NCI-H2196 treated with DMSO at 0.1 percent for 48 hours (cell line): ENCODE data around the gene PPARD.
A peak's percentile ranks its signal among the peaks of the same experiment; 100 is the strongest.

ENCODE experiments used
- DNase-seq: peaks from one replicate; lab custom pipeline; 2025; ENCODE audit not compliant: unreplicated experiment; lab: John Stamatoyannopoulos, UW

The PPARD gene

DNA sequence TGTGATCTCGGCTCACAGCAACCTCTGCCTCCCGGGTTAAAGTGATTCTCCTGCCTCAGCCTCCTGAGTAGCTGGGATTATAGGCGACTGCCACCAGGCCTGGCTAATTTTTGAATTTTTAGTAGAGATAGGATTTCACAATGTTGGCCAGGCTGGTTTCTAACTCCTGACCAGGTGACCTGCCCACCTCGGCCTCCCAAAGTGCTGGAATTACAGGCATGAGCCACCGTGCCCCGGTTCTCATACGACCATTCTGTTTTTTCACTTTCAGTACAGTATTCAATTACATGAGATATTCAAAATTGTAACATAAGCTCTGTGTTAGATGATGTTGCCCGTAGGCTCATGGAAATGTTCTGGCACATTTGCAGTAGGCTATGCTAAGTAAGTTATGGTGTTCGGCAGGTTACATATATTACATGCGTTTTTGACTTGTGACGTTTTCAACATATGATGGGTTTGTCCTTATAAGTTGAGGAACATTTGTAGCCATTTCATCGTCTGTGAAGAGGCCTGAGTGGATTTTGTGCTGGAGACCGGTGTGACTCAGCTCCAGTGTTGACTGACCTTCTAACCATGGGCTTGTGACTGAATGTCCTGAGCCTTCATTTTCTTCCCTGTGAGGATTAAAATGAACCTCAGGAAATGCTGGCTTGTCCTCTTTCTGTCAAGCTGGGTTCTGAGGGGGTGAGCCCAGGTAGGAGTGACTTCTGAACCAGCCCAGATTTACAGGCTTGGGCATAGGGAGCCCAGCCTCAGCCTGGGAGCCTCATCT is 12.2 kb downstream of the PPARD start:
- DNase-seq, result no peak

DNA sequence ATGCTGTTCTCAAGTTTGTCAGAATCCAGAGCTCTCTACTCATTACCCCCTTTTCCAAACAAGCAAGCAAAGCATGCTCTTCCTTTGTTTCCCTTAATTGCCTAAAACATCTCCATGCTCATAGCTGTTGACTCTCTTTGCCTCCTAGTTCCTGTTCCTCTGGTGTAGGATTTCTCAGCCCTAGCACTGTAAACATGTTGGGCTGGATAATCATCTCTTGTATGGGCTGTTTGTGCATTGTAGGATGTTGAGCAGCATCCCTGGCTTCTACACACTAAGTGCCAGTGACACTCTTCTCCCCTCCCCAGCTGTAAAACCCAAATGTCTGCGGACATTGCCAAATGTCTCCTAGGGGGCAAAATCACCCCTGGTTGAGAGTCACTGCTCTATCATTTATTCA is 14.0 kb downstream of the PPARD start:
- DNase-seq, result no peak

DNA sequence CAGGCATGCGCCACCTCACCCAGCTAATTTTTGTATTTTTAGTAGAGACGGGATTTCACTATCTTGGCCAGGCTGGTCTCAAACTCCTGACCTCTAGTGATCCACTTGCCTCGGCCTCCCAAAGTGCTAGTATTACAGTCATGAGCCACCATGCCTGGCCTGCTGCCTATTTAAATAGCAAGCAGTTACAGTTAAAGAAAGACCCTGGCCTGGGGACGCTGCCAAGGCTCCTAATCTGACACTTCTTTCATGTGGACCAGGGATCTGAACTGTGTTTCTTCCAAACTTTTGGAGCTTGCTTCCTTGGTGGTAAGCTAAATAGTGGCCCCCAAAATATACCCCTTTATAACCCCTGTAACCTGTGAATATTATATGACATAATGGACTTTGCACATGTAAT is 15.3 kb downstream of the PPARD start:
- DNase-seq, result no peak

DNA sequence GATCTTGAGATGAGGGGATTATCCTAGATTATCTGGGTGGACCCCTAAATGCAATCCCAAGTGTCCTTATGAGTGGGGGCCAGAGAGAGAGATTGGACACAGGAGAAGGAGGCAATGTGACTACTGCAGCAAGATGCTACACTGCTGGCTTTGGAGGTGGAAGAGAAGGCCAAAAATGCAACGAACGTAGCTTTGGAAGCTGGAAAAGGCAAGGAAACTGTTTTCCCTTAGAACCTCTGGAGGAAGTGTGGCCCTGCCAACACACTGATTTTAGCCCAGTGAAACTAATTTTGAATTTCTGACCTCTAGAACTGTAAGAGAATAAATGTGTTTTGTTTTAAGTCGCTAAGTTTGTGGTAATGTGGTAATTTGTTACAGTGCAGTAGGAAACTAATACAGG is 15.7 kb downstream of the PPARD start:
- no peak for DNase-seq

DNA sequence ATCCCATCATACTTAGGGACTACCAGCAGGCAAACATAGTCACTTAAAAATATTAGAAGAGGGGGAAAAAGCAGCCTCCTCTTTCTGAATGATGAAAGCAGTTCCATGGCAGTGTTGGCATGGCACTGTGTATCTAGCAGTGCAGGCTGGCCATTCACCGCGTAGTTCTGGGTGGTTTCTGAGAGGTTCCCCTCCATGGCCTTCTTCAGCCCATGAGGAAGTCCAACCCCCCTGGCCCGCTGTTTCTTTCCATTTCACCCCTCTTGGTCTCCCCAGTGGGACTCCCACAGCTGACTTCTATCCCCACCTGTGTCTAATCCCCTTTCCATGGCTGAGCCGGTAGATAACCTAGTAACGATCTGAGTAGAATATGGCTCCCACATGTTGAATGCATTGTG is 17.0 kb downstream of the PPARD start:
- DNase-seq, result no peak

DNA sequence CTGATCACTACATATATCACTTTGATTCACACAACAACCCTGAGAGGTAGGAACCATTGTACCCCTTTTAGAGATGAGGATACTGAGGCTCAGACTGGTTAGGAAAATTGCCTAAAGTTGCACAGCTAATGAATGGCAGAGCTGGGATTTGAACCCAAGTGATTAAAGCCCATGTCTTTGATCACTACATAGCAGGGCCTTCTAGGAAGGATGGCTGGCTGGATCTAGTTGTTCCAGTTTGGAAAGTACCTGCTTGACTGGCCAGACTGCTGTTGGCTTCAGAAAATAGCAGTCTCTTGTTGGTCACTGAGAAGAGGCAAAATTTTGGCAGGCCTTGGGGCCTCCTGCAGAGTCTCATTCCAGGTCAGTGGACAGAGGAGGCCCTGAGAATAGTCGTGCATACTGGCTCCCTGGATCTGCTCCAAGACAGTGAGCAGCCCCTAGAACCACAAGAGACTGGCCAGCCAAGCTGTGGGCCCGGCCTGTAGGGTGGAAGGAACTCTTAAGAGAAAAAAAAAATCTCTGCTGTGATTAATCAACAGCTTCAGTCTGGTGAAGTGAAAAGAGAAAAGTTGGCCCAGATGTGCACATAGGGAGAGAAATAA is 17.5 kb downstream of the PPARD start:
- peak; percentile 60 for DNase-seq

DNA sequence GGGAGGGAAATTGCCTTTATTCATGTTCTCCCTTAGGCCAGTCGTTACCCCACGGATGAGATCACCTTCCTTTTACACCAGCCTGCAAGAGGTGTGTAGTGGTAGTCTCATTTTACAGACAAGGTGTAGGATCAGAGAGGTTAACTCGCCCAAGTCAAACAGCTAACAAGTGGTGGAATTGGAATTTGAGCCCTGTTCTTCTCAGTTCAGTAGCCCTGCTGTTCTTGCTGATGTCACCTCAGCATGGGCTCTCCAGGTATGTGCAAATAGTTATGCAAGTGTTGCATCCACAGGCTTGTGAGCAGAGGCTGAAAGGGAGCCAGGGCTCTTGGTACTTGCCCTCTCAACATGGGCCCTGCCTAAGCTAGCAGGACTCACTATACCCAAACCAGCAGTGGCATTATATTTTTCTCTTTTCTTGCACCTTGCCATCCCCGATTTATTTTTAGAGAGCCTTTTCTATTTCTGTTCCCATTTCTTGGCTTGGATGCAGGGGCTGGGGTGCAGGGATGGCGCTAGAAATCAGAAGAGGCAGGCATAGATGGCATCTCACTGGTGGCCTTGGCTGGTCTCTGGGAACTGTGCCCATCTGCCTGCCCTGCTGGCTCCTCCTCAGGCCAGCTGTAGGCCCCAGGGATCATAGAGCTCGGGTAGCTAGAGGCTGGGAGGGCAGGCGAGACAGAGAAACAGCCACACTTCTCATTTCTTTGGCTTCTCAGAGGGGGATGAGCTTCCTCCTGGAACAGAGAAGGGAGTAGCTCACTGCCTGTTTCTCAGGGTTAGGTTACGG is 18.2 kb downstream of the PPARD start:
- peak; percentile 68 for DNase-seq

DNA sequence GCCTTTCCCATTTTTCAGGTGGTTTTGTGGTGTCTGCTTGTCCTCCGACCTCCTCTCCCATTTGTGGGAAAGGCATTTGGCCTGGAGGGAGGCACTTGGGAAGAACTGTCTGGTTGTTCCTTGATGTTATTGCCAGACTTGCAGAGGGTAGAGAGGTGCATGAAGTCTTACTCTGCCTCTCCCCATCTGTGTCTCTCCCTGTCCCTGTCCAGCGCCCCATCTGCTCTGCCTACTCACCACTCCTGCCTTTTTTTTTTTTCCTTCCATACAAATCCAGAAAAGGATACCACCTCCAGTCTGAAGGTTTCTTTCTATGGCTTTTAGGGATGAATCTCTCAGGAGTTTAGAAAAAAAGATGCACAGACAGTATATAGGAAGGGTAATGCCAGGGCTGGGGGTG is 19.8 kb downstream of the PPARD start:
- no peak for DNase-seq

DNA sequence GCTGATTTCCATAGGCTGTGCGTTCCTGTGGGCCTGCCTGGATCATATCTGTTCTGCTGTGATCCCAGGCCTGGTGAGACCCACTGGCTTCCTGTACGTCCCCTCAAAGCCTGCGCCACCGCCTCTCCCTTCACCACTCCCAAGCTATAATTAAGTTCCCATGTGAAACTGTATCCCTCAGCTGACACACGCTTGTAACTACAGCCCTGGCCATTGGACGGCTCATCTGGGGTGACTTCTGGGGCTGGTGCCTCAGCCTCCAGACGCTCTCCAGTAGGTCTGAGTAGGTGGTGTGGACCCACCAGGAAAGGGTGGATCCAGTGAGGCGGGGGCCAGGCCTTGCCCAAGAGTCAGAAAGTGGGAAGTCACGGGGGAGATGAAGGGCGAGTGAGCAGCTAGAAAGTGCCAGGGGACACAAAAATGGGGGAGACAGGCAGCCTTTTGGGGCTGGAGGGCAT is 21.0 kb downstream of the PPARD start:
- no peak for DNase-seq

DNA sequence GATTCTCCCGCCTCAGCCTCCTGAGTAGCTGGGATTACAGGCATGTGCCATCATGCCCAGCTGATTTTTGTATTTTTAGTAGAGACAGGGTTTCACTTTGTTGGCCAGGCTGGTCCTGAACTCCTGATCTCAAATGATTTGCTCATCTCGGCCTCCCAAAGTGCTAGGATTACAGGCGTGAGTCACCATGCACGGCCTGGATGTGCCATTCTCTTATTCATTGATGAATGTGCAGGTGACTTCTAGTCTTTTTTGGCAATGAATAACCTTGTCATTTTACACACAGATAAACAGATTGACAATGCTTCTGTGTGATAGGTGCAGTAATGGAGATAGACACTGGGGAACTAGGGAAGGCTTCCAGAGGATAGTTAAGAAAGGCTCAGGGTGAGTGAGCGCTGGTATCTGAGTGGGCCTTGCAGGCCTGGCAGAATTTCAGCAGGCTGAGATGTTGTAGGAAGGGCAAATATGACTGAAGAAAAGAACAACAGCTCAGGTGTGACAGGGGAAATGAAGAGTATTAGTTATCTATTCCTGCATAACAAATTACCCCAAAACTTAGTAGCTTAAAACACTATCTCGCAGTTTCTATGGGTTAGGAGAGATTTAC is 23.3 kb downstream of the PPARD start:
- DNase-seq, result no peak

DNA sequence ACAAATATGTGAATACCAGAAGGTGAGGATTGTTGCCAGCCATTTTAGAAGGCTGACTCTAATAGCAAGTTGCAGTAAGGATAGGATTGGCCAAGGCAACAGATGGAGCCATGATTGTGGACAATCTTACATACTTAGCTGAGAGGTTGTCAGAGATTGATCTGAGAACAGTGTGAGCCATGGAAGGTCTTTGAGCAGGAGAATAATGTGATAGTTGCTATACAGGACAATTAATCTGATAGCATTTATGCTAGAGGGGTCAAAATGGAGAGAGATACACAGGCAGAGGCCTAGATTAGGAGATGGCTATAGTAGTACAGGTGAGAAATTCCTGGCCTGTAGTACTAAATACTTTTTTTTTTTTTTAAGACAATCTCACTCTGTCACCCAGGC is 23.8 kb downstream of the PPARD start:
- DNase-seq, result no peak

DNA sequence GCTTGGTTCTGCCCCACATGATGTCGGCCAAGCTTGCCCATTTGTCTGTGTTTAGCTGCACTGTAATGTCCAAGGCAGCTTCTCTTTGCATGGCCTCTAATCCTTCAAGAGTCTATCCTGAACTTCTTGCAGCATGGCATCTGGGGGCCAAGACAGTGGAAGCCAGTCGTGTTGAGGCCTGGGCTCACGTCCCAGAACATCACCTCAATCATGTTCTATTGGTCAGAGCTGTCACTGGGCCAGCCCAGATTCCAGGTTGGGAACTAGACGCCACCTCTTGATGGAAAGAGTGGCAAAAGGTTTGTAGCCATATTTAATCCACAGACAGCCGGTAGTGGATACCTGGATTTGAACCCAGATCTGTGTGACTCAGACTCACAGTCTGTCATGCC is 25.3 kb downstream of the PPARD start:
- no peak for DNase-seq

DNA sequence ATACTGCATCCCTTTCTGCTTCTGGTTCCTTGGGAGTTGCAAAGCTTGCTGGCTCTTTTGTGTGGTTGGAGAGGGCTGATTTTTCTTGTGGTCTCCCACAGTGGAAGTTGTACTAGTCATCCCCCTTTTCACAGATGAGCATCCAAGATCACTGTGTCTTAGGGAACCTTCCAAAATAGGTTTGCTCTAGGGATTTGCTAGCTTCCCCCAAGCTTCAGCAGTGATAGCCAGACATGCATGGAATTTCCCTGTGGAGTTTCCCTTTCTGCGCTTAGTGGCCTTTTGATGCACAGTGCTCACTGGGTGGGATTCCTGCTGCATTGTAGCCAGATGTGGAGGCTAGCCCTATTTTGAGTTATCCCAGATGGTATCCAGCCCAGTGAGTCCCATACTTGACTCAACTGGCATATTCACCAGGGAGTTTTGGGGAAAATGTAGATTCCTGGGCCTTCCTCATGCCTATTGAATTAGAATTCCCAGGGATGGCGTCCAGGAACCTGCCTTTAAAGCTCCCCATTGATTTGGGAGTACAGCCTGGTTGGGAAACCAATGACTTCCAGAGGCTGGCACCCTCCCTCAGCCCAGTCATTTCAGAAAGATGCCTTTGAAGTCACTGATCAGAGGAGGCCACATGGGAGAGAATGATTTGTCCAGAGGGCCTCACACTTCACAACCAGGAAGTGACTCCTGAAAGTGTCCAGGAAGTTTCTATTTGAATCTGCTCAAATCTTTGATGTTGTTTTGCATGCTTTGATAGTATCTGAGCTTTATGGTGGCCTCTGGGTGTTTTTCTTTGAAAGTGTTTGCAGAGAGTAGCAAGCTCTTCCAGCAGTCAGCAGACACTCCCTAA is 25.9 kb downstream of the PPARD start:
- no peak for DNase-seq

DNA sequence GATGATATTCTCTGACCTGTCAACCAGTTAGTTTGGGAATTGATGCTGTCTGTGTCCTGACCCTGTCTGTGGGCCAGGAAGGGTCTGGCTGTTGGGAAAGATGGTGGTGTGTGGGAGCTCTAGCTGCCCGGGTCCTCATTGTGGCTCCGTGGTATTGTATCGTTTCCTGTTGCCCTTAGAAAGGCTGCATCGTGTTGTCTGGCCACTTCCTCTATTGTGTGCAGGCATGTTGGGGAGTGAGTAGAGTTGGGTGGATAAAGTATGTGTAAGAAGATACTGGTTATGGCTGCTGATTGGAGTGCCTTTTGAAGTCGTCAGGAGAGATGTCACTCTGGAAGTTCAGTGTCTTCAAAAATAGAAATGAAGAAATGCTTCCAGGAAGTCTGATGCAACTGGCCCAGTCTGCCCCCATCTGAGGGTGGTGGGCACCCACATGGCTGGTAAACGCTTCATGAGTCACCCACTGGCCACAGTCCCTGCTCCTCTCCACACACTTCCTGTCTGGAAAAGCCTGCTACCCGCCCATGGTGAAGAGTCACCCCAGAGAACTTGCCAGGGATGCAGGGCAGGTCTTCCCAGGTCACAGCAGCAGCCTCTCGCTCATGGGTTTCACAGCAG is 27.9 kb downstream of the PPARD start:
- DNase-seq, result no peak

DNA sequence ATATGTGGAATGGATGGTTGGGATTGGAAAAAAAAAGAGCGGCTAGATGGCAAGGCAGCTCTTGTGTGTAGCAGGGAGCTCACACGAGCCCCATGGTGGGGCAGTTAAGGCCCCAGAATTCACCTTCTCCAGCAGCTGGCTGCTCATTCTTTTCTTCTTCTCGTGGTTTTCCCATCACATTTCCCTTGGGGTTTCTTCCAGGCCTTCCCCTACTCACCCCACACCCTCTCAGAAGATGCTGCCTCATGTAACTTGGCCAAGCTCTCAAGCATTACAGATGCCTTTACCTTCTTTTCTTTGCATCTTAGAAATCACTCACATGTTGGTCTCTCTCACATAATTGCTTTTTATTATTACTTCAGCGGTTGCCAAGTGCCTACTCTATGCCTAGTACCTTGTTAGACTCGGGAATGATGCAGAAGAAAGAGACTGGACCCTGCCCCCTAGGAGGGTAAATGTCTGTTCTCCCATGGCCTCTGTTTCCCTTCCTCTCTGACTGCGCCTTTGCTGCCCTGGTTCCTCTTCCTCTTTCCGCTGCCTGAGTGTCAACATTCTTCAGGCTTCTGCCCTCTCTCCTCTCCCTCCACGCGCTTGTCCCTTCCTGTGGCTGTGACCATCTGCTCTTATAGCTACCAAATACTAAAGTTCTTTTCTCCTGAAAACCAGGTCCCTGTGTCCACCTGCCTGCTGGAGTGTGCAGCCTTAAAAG is 28.6 kb downstream of the PPARD start:
- DNase-seq, result no peak

DNA sequence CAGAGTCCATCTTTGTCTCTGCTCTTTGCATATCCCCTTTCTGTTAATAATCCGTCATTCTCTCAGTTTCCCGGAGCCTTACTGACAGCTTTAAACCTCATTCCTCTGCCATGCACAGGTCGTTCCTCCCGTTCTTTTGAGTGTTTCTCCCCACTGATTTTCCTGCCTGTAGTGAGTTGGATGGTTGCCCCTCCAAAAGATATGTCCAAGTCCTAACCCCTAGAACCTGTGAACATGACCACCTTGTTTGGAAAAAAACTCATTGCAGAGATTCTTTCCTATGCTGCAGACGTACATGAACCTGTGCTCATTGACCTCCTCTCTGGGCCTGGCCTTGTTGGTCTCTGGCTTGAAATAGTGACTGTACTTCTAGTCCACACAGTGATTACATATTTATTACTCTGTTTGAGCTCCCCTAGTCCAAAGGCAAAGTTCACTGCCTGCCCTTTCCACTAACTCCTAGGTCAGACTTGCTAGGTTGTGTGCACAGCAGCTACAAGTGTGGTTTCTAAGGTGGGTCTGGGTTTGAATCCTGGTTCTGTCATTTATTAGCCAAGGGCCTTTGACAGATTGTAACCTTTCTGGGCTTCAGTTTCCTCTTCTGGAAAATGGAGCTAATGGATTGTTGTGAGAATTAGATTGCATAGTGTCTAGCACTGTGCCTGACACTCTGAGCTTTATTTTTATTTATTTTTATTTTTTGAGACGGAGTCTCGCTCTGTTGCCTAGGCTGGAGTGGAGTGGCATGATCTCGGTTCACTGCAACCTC is 29.3 kb downstream of the PPARD start:
- DNase-seq, result no peak

DNA sequence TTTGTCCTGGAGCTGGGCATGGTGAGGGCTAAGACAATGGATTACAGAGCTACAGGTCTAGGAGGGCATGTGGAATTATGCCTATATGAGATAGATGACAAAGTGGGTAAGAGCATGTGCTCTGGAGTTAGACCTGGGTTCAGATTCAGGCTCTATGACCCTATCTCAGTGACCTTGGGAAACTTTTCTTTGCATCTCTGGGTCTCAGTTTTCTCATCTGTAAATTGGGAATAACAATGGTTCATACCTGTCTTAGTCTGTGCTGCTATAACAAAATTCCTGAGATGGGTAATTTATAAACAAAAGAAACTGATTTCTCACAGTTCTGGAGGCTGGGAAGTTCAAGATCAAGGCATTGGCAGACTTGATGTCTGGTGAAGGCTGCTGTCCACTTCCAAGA is 30.3 kb downstream of the PPARD start:
- DNase-seq, result no peak

DNA sequence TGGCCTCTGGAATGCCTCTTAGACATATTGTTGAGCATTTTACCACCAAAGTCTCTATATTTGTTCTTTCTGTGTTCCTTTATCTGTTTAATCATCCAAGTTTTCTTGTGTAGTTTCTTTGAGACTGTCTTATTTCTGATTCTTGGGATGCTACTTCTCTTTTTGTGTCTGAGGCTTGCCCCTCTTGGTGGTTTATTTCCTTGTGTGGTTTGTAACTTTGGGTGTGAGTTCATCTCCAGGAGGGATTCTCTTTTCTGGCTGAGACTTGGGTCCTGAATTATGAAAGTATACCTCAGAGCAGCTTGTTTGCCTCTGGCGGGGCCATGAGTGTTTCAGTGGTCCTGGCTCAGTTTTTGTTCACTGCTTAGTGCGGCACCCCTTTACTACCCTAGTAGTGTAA is 33.9 kb downstream of the PPARD start:
- no peak for DNase-seq

DNA sequence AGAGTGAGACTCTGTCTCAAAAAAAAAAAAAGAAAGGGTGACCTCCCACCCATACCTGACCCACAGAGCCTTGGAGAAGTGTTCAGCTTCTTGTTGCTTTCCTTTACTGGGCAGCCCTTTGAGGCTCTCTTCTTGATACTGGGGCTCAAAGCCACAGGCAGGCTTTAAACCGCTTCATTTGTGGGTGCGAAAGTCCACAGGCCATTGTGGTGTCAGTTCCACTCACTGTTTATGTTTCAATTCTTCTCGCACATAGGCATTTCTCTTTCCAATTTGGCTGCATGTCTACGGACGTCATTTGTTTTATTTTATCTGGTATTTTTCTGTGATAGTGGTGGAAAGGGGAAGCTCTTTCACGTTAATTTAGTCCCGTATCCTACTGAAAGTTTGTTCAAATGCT is 34.6 kb downstream of the PPARD start:
- no peak for DNase-seq
